DMS53 treated with DMSO at 0.1 percent for 48 hours (cell line): Measurements from ENCODE around the gene MYO3B.
A peak's percentile ranks its signal among the peaks of the same experiment; 100 is the strongest.

Experiments used
- DNase-seq: peaks from one replicate; lab custom pipeline; 2025; ENCODE audit not compliant: unreplicated experiment; lab: John Stamatoyannopoulos, UW

MYO3B gene

GRCh38 chr2:170292415-170292814, 114.5 kb downstream of the MYO3B start:
- no peak for DNase-seq

- no peak for DNase-seq
Measured at GRCh38 chr2:170297496-170297895, 119.5 kb downstream of the MYO3B start.

DNA sequence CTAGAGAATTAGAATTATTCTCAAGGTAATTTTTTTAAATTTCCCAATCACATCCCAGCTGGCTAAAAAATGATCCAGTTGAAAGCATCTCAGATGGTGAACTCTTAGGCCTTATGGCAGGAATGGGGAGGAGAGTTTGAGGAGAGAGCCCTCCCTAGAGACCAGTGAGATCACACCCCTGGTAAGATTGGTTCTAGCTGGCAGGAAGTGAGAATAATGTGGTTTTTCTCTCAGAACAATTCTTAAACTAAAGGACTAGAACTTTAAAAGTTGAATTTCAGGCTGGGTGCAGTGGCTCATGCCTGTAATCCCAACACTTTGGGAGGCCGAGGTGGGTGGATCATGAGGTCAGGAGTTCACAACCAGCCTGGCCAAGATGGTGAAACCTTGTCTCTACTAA, 120.2 kb downstream of the MYO3B start:
- no peak for DNase-seq

- DNase-seq = no peak
Measured at GRCh38 chr2:170298861-170299429, 121.0 kb downstream of the MYO3B start.

DNA sequence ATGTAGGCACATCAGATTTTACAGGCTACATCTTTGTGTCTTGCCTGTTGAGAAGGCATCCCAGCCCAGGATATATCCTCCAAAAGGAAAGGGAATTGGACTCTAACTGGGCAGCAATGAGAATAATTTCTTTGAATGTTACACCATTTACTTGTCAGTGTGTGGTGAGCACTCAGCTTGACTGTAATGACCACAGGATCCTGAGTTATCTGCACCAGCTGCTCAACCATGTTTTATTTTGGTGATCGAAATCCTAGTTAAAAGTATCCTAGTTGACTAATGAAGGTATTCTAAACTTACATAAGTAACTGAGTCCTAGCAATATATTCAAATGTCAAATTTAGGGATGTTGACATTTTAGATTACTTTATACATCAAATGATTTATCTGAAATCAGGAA, 123.0 kb downstream of the MYO3B start:
- no peak for DNase-seq

- DNase-seq = no peak
Measured at GRCh38 chr2:170301626-170302025, 123.7 kb downstream of the MYO3B start.

DNA sequence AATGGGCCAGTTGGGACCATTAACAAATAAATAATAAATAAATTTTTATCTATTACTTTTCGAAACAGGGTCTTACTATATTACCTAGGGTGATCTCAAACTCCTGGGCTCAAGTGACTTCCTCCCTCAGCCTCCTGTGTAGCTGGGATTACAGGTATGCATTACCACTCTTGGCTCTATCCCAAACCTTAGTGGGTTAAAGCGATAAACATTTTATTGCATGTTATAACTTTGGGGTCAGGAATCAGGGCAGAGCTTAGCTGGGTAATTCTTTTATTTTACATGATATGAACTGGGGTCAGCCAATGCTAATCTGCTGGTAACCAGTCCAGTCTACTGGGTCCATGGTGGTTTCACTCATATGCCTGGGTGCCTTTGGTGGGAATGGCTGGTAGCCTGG, 127.8 kb downstream of the MYO3B start:
- DNase-seq = no peak

GRCh38 chr2:170306293-170306873, 128.4 kb downstream of the MYO3B start:
- DNase-seq = no peak

DNA sequence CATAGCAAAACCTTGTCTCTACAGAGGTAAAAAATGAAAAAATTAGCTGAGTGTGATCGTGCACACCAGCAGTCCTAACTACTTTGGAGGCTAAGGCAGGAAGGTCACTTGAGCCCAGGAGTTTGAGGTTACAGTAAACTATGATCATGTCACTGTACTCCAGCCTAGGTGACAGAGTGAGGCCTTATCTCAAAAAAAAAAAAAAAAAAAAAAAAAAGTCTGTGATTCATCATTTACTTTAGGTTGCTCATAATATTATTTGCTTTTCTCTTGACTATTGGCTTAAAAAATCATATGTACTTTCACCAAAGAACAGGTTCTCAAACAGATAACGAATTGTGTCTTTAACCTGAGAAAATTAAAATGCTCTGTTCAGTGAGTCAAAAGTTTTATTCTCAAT, 129.1 kb downstream of the MYO3B start:
- peak; percentile 62 for DNase-seq

GRCh38 chr2:170307555-170308351, 129.8 kb downstream of the MYO3B start:
- DNase-seq = no peak

DNA sequence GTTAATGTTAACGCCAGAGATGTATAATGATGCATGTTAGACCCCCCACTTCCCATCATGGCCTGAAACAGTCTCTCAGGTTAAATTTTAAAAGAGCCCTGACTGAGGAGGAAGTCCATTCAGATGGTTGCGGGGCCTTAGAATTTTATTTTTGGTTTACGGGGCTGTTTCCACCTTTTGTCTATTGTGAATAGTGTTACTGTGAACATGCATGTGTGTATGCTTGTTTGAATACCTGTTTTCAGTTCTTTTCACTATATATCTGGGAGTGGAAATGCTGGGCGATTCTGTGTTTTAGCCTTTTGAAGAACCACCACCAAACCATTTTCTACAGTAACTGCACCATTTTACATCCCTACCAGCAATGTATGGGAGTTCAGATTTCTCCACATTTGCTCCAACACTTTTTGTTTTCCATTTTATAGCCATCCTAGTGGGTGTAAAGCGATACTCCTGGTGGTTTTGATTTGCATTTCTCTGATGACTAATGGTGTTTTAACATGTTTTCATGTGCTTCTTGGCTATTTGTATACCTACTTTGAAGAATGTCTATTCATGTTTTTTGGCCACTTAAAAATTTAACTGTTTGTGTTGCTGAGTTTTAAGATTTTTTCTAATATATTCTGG, 133.0 kb downstream of the MYO3B start:
- no peak for DNase-seq

DNA sequence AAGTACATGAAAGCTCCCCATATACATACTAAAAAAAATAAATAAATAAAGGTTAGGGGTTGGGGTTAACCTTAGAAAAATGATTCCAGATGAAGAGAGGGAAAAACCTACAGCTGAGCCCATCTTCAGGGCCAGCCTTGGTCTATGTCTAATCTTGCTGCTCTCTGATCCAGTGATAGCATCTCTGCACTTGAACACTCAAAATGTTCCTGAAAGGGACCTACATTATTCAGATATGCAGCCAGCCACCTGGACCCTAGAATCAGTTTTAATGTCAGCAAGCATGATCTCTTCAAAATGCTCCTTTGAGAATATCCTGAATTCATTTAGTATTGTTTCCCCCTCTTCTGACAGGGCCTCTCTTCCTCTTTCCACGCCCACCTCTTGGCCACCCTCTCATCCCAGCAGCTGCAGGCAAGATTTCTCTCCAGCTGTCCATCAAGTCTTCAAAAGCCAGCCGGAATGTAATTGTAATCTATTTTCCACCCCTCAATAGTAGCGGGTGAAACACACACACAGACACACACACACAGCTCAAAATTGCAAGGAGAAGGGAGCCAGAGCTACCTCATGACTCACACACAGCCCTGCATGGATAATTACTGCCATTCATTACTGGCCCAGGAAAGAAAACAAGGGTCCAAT, 135.5 kb downstream of the MYO3B start:
- DNase-seq = peak; percentile 29

DNA sequence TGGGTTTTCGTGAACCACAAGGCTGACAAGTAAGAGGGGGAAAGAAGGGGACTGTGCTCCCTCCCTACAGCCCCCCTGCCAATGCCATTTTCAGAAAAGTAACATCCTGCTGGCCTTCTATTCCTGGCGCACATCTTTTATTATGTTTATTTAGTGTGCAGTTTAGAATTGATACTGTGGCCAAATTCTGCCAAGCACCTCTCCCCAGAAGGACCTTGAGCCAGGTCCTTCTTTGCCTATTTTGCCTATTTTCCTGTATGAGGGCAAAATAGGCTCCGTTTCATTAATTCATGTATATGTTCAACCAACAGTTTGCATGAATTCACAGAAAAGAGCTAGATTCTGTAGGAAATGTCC, 136.0 kb downstream of the MYO3B start:
- DNase-seq = no peak

DNA sequence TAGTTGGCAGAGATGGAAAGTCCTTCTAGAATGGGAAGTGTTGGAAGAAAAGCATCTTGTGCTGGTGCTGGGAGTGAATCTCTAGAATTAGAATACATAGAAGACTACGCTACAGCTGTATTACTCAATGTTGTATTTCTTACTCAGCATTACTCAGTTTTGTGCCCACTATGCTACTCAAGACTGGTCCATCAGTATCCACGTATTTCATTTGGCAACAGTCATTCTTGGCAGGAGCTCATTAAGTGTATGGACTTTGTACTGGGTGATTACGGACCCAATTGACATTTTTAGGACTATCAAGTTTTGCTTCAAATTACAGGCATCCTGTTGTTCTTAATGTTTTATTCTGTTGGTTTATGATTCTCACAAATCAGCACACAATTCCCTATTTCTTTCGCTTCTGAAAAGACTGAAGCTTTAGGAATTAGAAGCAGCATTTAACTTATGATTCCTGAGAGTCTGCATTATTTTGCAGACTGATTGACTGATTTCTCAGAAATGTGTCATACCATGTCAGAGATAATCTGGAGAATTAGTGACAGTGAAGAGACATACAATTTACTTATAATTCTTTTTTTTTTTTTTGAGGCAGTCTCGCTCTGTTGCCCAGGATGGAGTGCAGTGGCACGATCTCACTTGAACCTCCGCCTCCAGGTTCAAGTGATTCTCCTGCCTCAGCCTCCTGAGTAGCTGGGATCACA, 136.9 kb downstream of the MYO3B start:
- no peak for DNase-seq

GRCh38 chr2:170320948-170321347, 143.0 kb downstream of the MYO3B start:
- DNase-seq = no peak

DNA sequence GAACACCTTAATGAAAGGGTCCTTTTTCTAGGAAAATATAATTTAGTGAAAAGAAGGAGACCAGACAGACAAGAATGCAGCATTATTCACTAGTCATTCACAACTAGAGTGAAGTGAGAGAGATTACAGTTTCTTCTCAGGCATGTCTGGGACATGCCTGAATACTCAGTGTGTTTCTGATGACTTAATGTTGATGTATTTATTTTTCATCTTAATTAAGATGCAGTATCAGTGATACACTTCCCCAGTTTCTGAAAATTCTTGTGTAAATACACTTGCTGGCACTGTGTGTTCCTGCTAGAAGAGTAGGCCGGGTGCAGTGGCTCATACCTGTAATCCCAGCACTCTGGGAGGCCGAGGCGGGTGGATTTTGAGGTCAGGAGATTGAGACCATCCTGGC, 143.6 kb downstream of the MYO3B start:
- no peak for DNase-seq

DNA sequence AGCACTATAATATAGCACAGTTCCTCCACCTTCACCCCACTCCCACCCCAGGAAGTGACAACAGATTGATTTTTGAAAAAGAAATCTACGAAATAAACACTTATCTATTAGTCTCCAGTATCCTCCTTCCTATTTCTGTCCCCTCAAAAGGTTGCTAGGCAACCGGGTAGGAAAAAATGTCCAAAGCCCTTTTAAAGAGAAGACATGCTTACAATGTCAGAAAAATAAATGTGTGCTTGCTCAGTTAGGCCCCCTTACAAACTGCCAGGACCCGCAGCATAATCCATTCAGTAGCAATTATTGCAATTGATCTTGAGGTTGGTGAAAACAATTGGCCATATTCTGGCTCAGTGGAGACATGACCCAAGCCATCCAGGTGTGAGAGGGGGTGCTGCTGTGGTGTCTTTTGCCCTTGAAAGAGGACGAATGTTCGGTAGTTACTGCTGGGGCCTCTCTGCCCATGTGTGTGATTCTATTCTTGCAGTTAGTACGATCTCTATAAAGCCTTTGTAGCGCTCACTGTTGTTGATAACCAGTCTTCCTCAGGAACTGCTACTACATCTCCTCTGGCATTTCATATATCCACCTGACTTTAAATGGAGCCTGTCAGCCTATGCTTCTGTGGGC, 144.3 kb downstream of the MYO3B start:
- DNase-seq = no peak

- no peak for DNase-seq
Measured at GRCh38 chr2:170323743-170324142, 145.8 kb downstream of the MYO3B start.

- peak; percentile 88 for DNase-seq
Measured at GRCh38 chr2:170324640-170325046, 146.7 kb downstream of the MYO3B start.

DNA sequence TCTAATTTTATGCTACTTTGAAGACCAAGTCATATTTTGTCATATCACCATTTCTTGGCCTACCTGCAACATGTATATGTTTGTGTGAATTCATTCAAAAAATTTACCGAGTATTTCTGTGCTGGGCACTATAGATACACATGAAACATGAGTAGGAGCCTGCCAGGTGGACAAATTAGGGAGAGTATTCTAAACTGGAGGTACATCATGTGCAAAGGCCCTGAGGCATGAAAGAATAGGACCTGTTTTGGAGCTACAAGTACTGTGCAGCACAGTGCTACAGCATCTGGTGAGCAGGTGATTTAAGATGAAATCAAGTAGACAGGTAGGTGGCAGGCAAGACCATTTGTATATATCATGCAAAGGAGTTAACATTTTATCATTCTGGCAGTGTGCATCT, 152.9 kb downstream of the MYO3B start:
- no peak for DNase-seq
